AG20443 (cell line): ENCODE results near the gene TLCD1.

Experiments used
- DNase-seq: peaks from one replicate; pipeline ENCODE4 v3.0.0; 2012; ENCODE audit warnings: low spot score, mixed read lengths

TLCD1 gene

GRCh38 chr17:28686296-28686695 is 39.7 kb downstream of the TLCD1 start:
- no peak for DNase-seq

- no peak for DNase-seq
Observed at GRCh38 chr17:28685366-28685765, 40.7 kb downstream of the TLCD1 start.

GRCh38 chr17:28684963-28685362 is 41.1 kb downstream of the TLCD1 start:
- DNase-seq = no peak

GRCh38 chr17:28682655-28683054 is 43.4 kb downstream of the TLCD1 start:
- DNase-seq = no peak

- DNase-seq = no peak
Observed at GRCh38 chr17:28675980-28676379, 50.1 kb downstream of the TLCD1 start.

- DNase-seq = no peak
Observed at GRCh38 chr17:28675490-28675889, 50.5 kb downstream of the TLCD1 start.
